Thoracic aorta (tissue), 2 donors: Measurements from ENCODE around the gene PIGQ. TPM values are rescaled to one million over a fixed set of nuclear protein-coding genes. Genes with fewer than 3 reads are reported as not detected.

ENCODE experiments used
- ATAC-seq: fragments of 150-250 bp; one replicate; pipeline ENCODE4 v1.8.0; 2017; ENCODE audit warnings: low read depth; ENCODE audit not compliant: insufficient number of reproducible peaks, low FRiP score
- DNase-seq: peaks from one replicate; pipeline ENCODE4 v3.0.0-alpha.2; 2020; ENCODE audit warnings: low spot score
- H3K27ac ChIP-seq, 2 donors: fragments of 200-600 bp; sonication (generic); 1 replicate in 1 of 2; 2 replicates in 1 of 2; pipeline ENCODE4 v1.5.1; 2016; ENCODE audit warnings: mild to moderate bottlenecking in 2 of 2, moderate library complexity in 2 of 2
- H3K27me3 ChIP-seq: fragments of 200-600 bp; sonication (generic); replicated peaks from 2 replicates; pipeline ENCODE4 v1.6.0; 2016; ENCODE audit warnings: mild to moderate bottlenecking; ENCODE audit not compliant: insufficient read depth
- H3K36me3 ChIP-seq: fragments of 200-600 bp; sonication (generic); one replicate; pipeline ENCODE4 v1.5.1; 2016
- H3K4me1 ChIP-seq, 2 donors: fragments of 200-600 bp; sonication (generic); 1 replicate in 1 of 2; 2 replicates in 1 of 2; pipeline versions ENCODE4 v1.5.1 to v1.6.0; 2016; ENCODE audit warnings: low read depth in 2 of 2, mild to moderate bottlenecking in 1 of 2; ENCODE audit not compliant: control insufficient read depth in 1 of 2
- H3K4me3 ChIP-seq: fragments of 200-600 bp; sonication (generic); 2 replicates; pipeline ENCODE4 v1.5.1; 2016; ENCODE audit warnings: mild to moderate bottlenecking
- H3K9me3 ChIP-seq: fragments of 200-600 bp; sonication (generic); 2 replicates; pipeline ENCODE4 v1.5.1; 2016
- CTCF ChIP-seq: fragments of 200-600 bp; sonication (generic); IDR thresholded peaks from one replicate; pipeline ENCODE4 v1.5.1; 2019; ENCODE audit warnings: antibody characterized with exemption
- total RNA-seq, 2 donors: library from RNA; depleted of rRNA; stranded (reverse); fragments of >200 nt; gene quantifications; one replicate each; pipeline versions ENCODE4 v1.1.0 to v1.2.3, GENCODE V29; 2016

The PIGQ gene
- total RNA-seq, 2 donors from 2014 or later, result 54.2 to 80.1 TPM

GRCh38 chr16:632486-633335 lies 62.9 kb downstream of the PIGQ start:
- H3K4me3 ChIP-seq, result no peak overlapping the region
- TF ChIP-seq CTCF, result no peak
- ATAC-seq (no peak), DNase-seq (no peak)
- H3K27ac ChIP-seq, result no peak overlapping the region
- H3K27me3 ChIP-seq, result no peaks in the 10 kb centered on the region
- peaks cover 5% of the 10 kb centered on the region for H3K36me3 ChIP-seq
- H3K9me3 ChIP-seq, result no peaks in the 10 kb centered on the region
- H3K4me1 ChIP-seq, result peaks cover 11 to 27% of the 10 kb centered on the region in 2 donors

GRCh38 chr16:633336-634050 lies 63.7 kb downstream of the PIGQ start:
- ATAC-seq (no peak), DNase-seq (no peak)
- Histone ChIP-seq H3K9me3 (no peaks in the 10 kb centered on the region), H3K4me1 (peaks cover 11 to 32% of the 10 kb centered on the region in 2 donors), H3K4me3 (no peak overlapping the region), H3K27me3 (no peaks in the 10 kb centered on the region), H3K27ac (no peak overlapping the region), H3K36me3 (no peaks in the 10 kb centered on the region)
- no peak for TF ChIP-seq CTCF

Other genes starting within 250 kb of the PIGQ start
- gene AXIN1, start 217.2 kb upstream of the PIGQ start, total RNA-seq, result 10 to 100 TPM; 20.0 to 27.2 TPM
- 10 to 100 TPM; 33.2 to 59.2 TPM for gene MRPL28, start 199.4 kb upstream of the PIGQ start, total RNA-seq
- 10 to 100 TPM; 38.7 to 55.4 TPM for gene PGAP6, start 188.0 kb upstream of the PIGQ start, total RNA-seq
- 10 to 100 TPM; 68.7 to 91.2 TPM for gene NME4, start 172.8 kb upstream of the PIGQ start, total RNA-seq
- 10 to 100 TPM; 24.1 to 25.6 TPM for gene DECR2, start 168.1 kb upstream of the PIGQ start, total RNA-seq
- gene RAB11FIP3, start 144.3 kb upstream of the PIGQ start, total RNA-seq, result 10 to 100 TPM; 70.1 to 71.1 TPM
- 10 to 100 TPM; 46.2 to 96.6 TPM for gene CAPN15, start 42.3 kb upstream of the PIGQ start, total RNA-seq
- gene PRR35, start 9.6 kb upstream of the PIGQ start, total RNA-seq, result under 1 TPM in 1 of 2 donors, not detected in 1; 0.42 TPM
- 1 to 10 TPM; 2.0 to 3.2 TPM for gene NHLRC4, start 3.0 kb upstream of the PIGQ start, total RNA-seq
- 10 to 100 TPM; 19.0 to 25.9 TPM for gene RAB40C, start 20.1 kb downstream of the PIGQ start, total RNA-seq
- 1 to 10 TPM in 1 of 2 donors, under 1 TPM in 1; 0.92 to 1.2 TPM for gene WFIKKN1, start 61.0 kb downstream of the PIGQ start, total RNA-seq
- gene METTL26, start 66.3 kb downstream of the PIGQ start, total RNA-seq, result 100 to 1,000 TPM in 1 of 2 donors, 10 to 100 TPM in 1; 83.4 to 217 TPM
- gene MCRIP2, start 71.9 kb downstream of the PIGQ start, total RNA-seq, result 10 to 100 TPM; 12.2 to 42.2 TPM
- 10 to 100 TPM; 22.7 to 39.4 TPM for gene WDR90, start 79.4 kb downstream of the PIGQ start, total RNA-seq
- 10 to 100 TPM; 62.0 to 80.4 TPM for gene RHOT2, start 98.2 kb downstream of the PIGQ start, total RNA-seq
- gene RHBDL1, start 105.7 kb downstream of the PIGQ start, total RNA-seq, result 1 to 10 TPM in 1 of 2 donors, under 1 TPM in 1; 0.42 to 8.0 TPM
- 100 to 1,000 TPM; 103 to 145 TPM for gene STUB1, start 110.4 kb downstream of the PIGQ start, total RNA-seq
- gene JMJD8, start 114.4 kb downstream of the PIGQ start, total RNA-seq, result 100 to 1,000 TPM in 1 of 2 donors, 10 to 100 TPM in 1; 98.7 to 128 TPM
- 10 to 100 TPM; 10.7 to 13.5 TPM for gene WDR24, start 120.4 kb downstream of the PIGQ start, total RNA-seq
- not detected for gene FBXL16, start 135.8 kb downstream of the PIGQ start, total RNA-seq
- 10 to 100 TPM; 28.9 to 58.9 TPM for gene METRN, start 145.2 kb downstream of the PIGQ start, total RNA-seq
- 10 to 100 TPM; 29.7 to 46.7 TPM for gene ANTKMT, start 151.2 kb downstream of the PIGQ start, total RNA-seq
- under 1 TPM; 0.92 to 0.95 TPM for gene CCDC78, start 156.5 kb downstream of the PIGQ start, total RNA-seq
- 1 to 10 TPM; 6.4 to 8.1 TPM for gene HAGHL, start 157.1 kb downstream of the PIGQ start, total RNA-seq
- gene CIAO3, start 171.0 kb downstream of the PIGQ start, total RNA-seq, result 10 to 100 TPM; 27.0 to 30.3 TPM
- gene MSLN, start 190.8 kb downstream of the PIGQ start, total RNA-seq, result 1 to 10 TPM in 1 of 2 donors, not detected in 1; 1.3 TPM
- gene RPUSD1, start 218.4 kb downstream of the PIGQ start, total RNA-seq, result 10 to 100 TPM; 12.3 to 13.9 TPM
- gene CHTF18, start 218.7 kb downstream of the PIGQ start, total RNA-seq, result 10 to 100 TPM; 10.2 to 15.4 TPM
- gene GNG13, start 230.8 kb downstream of the PIGQ start, total RNA-seq, result not detected